Activated CD4-positive, alpha-beta T cell treated with anti-CD3 and anti-CD28 coated beads for 1 hour (primary cell): ENCODE measurements around the gene SEC11C.
A peak's percentile ranks its signal among the peaks of the same experiment; 100 is the strongest.
"Not testable (repeated sequence)": the region's sequence is repeated elsewhere in the genome, so short reads cannot be mapped to it uniquely, and the experiment has no call there.

ENCODE experiments used
- DNase-seq: peaks from one replicate; pipeline ENCODE4 v3.0.0-alpha.2; 2020

The SEC11C gene

DNA sequence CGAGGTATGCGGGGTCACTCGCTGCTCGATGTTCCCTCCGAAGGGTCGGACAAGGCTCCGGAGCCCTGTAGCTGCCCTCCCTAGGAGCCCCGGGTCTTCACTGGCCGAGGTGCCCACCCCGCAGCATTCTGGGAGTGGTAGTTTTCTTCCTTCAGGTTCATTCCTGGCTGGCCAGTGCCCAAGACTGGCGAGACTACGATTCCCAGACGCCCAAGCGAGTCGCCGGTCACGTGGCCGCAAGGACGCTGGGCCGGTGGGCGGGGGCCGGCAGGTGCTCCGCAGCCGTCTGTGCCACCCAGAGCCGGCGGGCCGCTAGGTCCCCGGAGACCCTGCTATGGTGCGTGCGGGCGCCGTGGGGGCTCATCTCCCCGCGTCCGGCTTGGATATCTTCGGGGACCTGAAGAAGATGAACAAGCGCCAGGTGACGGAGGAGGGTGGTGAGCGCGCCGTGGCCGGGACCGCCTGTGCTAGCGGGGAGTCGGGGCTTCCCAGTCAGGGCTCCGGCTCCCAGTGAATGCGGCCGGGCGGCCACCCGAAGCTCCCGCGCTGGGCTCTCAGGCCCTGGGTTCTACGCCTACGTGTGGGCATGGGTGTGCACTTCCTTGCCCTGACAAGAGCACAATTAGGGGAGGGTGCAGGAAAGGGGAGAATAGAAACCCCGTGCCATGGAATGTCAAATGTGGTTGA is at the start of gene SEC11C:
SEC11C (plus strand) TSS at position 270 of the 687 bp plus-strand sequence; CDS start at position 335, 65 bp downstream.
- peak; percentile 92 for DNase-seq

DNA sequence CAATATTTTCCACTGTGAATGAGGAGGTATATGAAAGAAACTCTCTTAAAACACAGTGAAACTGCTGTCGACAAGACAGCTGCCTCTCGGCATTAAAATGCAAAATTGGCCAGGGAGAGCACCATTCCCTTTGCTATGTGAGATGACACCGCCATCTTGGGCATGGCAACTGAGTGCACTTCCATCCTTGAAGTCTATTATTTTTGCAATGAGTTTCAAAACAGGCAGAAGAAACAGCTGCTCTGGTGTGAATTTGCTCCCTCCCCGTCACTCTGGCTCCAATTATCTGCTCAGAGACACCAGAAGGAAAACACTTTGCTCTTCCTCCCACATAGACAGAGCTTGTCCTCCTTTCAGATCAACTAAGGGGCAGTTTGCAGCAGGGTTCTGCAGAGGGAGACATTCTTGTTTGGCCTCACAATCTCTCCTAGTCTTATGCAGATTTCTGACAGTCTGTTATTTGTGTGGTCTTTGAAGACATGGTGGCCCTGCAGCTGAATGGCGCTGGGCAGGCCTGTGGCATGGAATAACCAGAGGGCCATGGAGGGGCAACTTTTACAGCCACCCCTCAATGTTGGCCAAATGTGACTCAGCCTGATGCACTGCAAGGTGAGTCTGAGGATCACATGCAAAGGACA is 48.6 kb upstream of the SEC11C start:
- DNase-seq = no peak

DNA sequence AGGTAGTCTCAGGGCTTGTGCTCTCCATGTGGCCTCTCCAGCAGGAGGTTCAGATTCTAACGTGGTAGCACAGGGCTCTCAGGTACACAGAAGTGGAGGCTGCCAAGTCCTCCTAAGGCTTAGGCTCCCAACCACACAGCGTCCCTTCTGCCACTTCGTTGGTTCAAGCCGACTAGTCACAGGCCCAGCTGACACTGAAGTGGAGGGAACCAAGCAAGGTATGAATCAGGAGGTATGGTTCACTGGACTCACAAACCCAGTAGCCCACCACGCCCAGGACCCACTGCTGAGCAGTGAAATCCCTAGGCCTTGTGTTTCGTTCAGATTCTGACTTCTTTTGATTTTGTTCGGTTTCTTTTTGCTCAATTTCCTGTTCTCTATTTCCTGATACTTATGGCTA is 46.0 kb upstream of the SEC11C start:
- DNase-seq = no peak

DNA sequence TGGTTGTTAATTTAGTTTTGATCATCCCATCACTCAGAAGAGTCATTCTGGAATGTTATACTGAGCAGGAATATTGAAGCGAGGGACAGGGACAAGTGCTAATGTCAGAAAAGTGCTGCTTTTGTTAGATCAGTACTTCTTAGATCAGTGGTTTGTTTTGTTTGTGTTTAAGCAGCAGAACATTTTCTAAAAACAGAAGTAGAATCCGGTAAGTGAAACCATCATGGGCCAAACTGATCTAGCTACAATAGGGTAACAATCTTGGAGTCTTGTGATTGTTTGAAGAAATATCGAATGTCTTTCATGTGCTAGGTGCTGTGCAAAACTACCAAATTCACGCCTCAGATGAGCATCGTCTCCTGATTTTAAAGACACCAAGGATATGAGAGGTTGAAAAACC is 45.1 kb upstream of the SEC11C start:
- DNase-seq = no peak

DNA sequence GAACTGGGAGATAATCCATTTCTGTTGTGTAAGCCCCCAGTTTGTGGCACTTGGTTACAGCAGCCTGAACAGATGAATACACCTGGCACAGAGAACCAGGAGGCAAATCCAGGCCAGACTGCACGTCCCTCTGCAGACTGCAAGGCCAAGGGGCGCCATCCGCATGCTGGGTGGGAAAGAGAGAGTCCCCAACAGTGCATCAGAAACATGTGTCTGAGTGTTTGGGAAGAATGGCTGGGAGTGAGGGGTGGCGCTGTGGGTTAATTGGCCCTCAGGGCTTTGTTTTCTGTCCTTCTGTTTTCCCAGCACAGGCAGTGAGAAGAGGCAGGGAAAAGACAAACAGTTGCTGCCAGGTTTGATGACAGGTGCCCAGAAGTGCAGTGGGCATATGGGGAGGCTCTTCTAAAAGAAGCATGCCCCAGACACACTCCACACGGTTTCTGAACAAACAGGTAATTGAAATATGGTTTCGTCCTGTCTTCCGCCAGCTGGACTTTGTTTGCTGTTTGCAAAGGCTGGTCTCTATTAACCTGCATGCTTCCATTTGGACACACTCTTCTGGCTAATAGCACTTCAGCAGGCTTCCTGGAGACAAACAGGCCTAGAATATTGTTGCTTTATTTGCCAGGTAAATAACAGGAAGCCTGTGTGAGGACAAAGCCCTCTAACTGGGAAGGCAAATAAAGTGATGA is 43.4 kb upstream of the SEC11C start:
- no peak for DNase-seq

DNA sequence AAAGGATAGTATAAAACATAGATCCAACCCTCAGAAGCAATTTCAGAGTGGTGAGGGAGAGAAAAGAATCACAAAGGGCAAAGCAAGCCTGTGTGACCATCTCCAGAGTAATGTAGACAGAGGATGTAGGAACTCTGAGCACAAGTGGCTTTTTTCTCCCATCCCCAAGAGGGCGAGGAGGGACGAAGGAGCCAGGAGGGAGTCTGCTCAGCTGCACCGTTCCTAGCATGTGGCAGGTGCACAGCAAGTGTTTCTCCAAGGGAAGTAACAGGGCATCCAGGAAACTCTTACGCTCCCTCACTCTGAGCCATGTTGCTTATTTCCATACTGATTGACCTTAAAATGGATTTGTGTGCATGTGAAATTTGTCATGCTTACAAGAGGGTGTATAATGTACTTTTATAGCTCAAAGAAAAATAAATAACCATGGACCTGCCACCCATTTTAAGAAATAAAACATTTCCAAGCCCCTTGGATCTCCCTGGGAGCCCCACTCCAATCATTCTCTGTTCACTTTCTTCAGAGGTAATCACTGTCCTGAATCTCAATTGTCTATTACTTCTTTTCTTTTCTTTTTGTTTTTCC is 37.8 kb upstream of the SEC11C start:
- DNase-seq = no peak

DNA sequence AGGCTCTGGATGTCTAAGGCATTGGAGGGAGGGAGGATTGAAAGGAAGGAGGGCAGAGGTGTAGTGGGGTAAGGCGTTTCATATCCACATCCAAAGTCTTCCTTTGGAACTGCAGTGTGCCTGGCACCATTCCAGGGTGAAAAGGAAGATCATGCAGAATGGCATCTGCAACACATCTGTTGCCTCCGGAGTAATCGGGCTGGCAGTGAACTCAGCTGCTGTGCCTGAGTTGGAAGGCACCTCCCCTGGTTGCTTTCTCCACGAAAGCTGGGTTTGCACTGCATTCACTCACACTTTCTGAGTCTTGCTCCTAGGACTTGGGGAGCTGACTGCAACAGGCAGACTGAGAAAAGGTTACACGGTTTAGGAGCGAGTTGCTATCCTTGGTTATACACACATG is 30.3 kb upstream of the SEC11C start:
- DNase-seq = no peak

DNA sequence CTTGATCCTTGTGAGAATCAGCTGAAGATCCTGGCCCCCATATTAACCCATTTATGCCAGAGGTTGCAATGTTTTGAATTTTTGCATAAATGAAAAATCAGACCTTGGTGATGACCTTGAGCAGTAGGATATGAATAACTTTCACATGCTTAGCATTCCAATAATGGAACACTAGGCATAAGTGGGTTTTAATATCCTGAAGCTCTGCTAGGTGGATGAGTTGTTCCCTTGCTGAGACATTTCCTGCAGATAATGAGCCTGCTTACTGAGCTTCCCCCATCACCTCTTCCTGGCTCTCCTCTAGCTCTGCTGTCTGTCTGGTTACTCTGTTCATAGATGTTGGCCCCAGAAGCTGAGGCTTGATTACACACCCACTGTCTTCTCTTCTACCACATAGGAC is 25.5 kb upstream of the SEC11C start:
- no peak for DNase-seq

DNA sequence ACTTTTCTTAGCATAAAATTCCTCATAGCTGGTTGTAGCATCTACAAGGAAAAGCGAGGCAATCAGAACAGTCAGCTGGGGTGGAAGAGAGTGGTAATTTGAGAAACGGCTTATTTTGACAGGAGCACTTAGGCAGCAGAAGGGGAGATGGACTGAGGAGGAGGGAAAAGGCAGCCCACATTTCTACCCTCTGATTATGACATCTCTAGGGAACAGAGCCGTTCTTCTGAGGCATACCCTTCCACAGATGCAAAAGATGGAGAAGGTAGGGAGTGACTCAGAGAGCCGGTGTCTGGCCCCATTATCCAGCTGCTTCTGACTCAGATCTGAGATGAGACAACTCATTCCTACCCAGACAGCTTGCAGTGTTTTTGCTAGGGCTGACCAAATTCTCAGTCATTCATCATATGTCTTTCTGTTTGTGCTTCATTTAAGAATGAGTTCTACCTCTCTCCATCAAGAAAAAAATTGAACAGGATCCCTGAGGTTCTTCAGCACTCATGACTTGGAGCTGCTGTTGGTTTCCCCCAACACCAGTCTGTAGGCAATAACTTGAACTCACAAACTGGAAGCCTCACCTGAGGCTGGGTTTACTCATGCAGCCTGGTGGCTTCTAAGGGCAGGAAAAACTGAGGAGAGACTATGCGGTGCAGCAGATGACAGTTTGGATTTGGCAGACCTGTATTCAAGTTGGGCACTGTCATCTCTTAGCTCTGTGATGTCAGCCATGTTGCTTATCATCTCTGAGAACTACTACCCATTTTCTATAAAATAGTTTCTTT is 15.9 kb upstream of the SEC11C start:
- no peak for DNase-seq

DNA sequence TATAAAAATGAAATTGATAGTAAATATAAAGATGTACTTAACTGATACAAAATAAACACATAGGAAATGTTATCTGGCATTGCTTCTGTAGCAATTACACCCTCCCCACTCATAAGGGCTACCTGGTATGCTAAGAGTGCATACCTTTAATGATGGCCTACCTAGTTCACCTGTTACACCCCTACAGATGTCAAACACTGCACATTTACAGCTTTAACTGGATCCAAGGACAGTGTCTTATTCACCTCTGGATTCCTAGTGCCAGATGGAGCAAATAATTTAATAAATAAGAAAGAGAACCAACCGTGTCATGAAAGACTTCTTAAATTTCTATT is 15.3 kb upstream of the SEC11C start:
- no peak for DNase-seq

DNA sequence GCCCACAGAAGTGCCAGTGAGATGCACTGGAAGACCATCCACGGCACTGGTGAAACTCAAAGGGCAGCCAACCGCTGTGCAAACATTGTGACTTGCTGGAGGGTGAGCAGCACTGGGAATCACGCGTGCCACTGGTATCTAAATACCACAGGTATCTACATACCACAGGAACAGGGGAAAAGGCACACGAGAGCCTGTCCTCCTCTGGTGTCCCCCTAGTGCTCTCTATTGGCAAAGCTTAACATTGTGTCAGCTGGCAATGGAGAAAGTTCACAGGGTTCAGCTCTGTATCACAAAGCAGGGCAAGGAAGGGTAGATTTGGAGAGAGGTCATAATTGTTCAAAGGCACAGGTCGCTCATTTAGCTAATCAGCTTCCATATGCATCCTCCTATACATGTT is 12.6 kb upstream of the SEC11C start:
- no peak for DNase-seq

DNA sequence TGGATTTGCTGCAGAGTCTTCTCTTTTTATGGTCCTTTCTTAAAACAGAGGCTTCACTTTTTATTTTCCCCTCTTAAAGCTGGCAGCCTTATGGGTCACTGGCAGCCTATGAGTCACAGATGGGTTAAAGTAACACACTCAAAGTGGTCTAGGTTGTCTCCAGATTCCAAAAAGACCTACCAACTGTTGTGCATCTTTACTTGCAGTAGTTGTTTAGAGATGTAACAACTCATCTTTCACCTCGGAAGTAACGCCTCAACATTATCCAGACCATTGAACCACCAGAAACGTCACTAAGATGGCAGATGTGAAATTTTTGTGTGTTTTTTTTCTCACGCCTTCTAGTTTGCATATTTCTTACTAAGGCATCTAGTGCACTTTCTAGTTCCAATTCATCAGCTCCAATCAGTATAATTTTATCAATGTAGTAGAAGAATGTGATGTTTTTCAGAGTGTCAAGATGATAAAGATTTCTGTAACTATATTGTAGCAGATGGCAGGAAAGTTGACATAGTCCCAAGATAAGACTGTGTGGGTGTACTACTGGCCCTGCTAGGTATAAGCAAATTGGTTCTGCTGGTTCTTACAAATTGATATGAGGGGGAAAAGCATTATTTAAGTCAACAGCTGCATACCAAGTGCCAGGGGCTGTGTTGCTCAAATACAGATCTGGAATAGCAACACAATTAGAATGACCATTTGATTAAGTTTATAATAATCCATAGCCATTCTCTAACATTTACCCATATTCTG is 9.6 kb upstream of the SEC11C start:
- no peak for DNase-seq

DNA sequence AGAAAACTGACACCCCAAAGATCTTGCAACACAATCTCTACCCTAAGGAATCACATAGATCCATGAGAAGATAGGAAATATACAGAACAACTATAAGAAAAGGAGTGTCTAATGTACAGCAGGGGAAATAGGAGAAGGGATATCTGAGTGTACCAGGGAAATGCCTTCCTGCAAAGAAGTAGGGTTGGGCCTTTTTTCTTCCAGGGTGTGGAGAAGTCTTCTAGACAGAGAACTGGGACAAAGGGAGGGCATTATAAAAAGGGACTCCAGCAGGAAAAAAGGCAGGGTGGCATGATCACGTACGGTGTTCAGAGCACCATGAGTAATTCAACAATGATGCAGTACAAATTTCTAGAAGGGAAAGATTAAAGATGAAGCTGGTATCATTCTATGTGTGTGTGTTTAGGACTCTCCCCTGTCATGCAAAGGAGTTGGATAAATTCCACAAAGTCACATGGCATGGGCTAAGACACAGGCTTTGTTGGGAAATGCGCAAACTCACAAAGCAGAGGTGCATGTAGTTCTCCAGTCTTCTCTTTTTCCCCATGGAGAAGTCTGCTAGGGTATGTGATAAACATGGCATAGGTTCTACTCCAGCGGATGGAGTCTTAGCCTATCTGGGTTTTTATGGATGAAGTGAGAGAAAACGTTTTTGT is 6.7 kb upstream of the SEC11C start:
- DNase-seq = no peak

DNA sequence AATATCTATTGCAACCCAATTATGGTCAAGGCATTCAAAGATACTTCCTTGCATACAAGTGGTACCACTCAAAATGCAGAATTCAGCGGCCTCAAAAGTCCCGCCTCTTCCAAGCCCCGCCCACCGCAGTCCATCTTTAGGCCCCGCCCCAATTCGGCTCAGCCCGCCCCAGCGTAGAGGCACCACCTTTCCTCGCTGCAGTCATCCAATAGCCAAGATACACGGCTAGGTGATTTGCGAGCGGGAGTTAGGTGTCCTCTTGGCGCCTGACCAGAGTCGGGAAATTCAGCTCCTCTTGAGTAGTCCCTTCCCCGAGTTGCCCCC is 431 bp upstream of the SEC11C start:
- peak; percentile 87 for DNase-seq

DNA sequence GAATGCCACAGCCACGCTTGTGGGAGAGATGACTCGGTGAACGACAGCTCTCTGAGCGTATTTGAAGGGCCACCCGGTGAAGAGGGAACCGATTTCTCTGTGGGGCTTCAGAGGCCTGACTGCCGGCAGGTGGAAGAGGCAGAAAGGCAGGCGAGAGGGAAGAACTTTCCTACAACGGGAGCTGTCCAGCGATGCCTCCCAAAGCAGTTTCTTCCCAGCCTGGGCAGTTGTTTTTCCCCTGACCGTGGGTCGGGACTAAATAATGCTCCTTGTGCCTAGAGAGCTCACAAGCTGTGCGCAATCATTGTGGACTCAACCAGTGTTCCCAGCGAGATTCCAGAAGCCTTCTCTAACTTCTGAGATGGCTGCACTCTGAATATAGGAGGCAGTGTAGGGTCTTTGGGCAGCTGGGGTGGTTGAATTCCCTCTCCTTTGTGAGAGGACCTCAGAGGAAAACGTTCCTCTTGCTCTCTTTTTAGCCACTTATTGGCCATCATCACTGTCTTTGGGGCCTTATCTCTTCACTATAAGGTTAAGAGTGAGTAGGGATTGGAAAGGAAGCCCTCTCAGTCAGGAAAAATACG is 710 bp downstream of the SEC11C start:
- no peak for DNase-seq

DNA sequence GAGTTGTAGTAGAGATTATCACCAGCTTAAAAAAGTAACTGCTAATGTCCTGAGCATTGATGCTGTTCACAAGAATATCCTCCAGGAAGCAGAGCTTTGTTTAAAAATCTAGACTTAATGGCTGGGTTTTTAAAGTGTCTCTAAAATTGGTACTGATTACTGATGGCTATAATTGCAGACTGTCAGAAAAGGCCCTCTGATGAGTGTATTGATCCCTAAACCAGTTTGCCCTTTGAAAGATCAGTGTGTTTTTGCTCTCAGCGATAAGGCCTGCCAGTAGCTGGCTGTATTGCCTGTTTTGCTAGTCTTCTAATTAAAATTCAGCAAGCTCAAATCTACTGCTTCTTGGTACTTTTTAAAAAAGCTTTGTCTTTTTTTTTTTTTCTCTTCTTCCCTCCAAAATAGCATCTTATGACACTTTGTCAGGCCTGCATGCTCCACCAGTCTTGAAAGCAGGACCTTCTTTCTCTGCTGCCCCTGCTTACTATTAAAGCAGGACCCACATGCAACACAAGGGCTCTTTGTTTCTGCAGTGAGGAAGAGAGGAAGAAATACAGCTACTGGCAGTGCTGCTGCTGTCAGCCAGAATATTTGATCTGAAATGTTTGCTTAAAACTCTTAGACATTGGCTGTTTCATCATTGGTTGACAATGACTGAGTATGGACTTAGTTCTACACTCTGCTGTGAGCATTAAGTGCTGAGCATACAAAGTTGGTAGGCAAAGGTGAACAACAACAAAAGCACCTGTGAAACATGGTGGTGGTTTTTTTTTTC is 1.8 kb downstream of the SEC11C start:
- DNase-seq = no peak

DNA sequence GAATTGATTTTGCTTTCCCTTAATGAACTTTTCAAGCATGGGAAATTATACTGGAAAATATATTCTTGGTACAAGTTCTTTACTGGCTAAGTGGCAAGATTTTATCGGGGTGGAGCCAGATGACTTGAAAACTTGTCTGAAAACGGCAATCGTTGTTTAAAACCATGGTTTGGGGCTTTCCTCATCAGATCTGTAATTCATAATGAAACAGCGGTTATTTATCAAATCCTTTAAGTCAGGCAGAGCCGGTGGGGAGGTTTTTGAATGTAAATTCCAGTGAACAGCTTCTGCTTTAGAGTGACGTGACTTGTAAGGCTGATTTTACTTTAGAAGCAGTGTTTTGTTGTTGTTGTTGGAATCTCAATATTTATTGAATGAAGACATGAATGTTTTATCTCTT is 2.6 kb downstream of the SEC11C start:
- no peak for DNase-seq

DNA sequence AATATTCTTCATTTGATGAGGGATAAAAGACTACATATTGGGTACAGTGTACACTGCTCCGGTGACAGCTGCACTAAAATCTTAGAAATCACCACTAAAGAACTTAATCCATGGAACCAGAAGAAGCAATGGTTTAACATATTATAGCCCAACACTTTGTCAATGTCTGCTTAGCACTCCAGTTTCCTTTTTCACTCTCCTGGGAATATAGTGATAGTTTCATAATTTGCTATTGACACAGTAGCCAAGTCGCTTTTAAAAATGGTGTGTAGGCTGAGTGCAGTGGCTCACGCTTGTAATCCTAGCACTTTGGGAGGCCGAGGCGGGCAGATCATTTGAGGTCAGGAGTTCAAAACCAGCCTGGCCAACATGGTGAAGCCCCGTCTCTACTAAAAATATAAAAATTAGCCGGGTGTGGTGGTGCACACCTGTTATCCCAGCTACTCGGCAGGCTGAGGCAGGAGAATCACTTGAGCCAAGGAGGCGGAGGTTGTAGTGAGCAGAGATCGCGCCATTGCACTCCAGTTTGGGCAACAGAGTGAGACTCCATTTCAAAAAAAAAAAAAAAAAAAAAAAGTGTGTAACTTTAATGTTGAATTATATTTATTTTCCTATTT is 3.2 kb downstream of the SEC11C start:
- not testable (repeated sequence) for DNase-seq

DNA sequence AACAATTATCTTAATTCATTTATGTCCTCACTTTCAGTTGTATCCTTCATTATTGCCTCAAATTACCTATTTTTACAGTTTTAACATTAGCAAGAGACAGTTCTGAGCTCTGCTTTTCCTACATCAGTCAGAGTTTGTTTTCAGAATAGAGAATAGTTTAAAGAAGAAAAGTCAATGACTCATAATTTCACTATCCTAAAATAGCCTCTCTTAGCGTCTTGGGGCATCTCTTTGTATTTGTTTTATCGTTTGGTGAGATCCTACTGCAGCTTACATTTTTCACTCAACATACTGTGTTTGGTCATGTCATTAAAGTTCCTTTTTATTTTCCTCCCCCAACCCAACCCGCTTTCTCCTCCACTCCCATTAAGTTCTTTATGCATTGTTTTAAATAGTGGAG is 3.8 kb downstream of the SEC11C start:
- no peak for DNase-seq

DNA sequence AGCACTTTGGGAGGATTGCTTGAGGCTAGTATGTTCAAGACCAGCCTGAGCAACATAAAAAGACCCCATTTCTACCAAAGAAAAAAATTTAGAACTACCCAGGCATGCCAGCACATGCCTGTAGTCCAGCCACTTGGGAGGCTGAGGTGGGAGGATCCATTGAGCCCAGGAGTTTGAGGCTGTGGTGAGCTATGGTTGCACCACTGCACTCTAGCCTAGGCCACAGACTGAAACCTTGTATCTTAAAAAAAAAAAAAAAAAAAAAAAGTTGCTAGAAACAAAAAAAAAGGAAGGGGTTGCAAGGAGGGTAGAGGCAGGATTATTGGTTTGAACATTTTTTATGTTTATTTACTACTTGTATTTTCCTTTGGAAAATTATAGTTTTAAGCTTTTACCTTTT is 4.8 kb downstream of the SEC11C start:
- DNase-seq = no peak
